Measurements from ENCODE around the gene TNP1.

- TF ChIP-seq CTCF (IDR thresholded peaks at IDR 0.05; ENCODE audit: poor library complexity, severe bottlenecking) (no peak), POLR2AphosphoS5 (IDR thresholded peaks at IDR 0.05) (no peak), EZH2 (IDR thresholded peaks at IDR 0.05; ENCODE audit: borderline replicate concordance, insufficient read depth, low read length, poor library complexity, severe bottlenecking) (no peak), TAF1 (IDR thresholded peaks at IDR 0.05; ENCODE audit: low read depth) (no peak), EP300 (conservative IDR thresholded peaks at IDR 0.05; ENCODE audit: poor library complexity, severe bottlenecking) (no peak)
Measured at GRCh38 chr2:216819055-216819454, 40.8 kb downstream of the TNP1 start.

Data from neural cell (in vitro differentiated cells).